ENCODE data around the gene KCNG3.

KCNG3 gene

GRCh38 chr2:42493468-42494354 is at the start of gene KCNG3:
Gene KCNG3 (minus strand): TSS chr2:42493982. CDS start chr2:42493501, 481 bp downstream.
- Histone ChIP-seq H3K9me3 (ENCODE audit: low read depth, low read length) (no peaks in the 10 kb centered on the region), H3K27ac (no peak within 1 kb of the TSS), H3K9ac (ENCODE audit: insufficient read length) (peak within 1 kb of the TSS; percentile 74), H3K4me3 (peak within 1 kb of the TSS; percentile 95), H3K36me3 (ENCODE audit: insufficient read depth, low read length) (no peaks in the 10 kb centered on the region)
- DNase-seq (ENCODE audit: low read depth, low spot score): no peak
- TF ChIP-seq POLR2AphosphoS5 (IDR thresholded peaks at IDR 0.05; ENCODE audit: borderline replicate concordance, low read depth, low read length) (peak; percentile 33; the same call in 1 of the 2 replicates), FOXP2 (optimal IDR thresholded peaks at IDR 0.05; ENCODE audit: control extremely low read depth, extremely low read length, insufficient read depth) (no peak)

GRCh38 chr2:42542871-42543270 is 49.1 kb upstream of the KCNG3 start:
- DNase-seq (ENCODE audit: low read depth, low spot score): no peak
- TF ChIP-seq POLR2AphosphoS5 (IDR thresholded peaks at IDR 0.05; ENCODE audit: borderline replicate concordance, low read depth, low read length) (no peak), FOXP2 (optimal IDR thresholded peaks at IDR 0.05; ENCODE audit: control extremely low read depth, extremely low read length, insufficient read depth) (no peak), EZH2 (IDR thresholded peaks at IDR 0.05) (no peak)
- H3K27ac ChIP-seq: no peak overlapping the region

GRCh38 chr2:42537493-42537892 is 43.7 kb upstream of the KCNG3 start:
- Histone ChIP-seq H3K27ac (no peak overlapping the region), H3K9me3 (ENCODE audit: low read depth, low read length) (no peaks in the 10 kb centered on the region), H3K36me3 (ENCODE audit: insufficient read depth, low read length) (no peaks in the 10 kb centered on the region), H3K4me3 (no peak overlapping the region), H3K9ac (ENCODE audit: insufficient read length) (no peak overlapping the region)
- no peak for DNase-seq (ENCODE audit: low read depth, low spot score)
- no peak for TF ChIP-seq POLR2AphosphoS5 (IDR thresholded peaks at IDR 0.05; ENCODE audit: borderline replicate concordance, low read depth, low read length)
- no peak for TF ChIP-seq FOXP2 (optimal IDR thresholded peaks at IDR 0.05; ENCODE audit: control extremely low read depth, extremely low read length, insufficient read depth)
- TF ChIP-seq EZH2 (IDR thresholded peaks at IDR 0.05): no peak

More at GRCh38 chr2:42542871-42543270, 49.1 kb upstream of the KCNG3 start:
- Histone ChIP-seq H3K9me3 (ENCODE audit: low read depth, low read length) (no peaks in the 10 kb centered on the region), H3K36me3 (ENCODE audit: insufficient read depth, low read length) (no peaks in the 10 kb centered on the region), H3K9ac (ENCODE audit: insufficient read length) (no peak overlapping the region), H3K4me3 (no peak overlapping the region)

GRCh38 chr2:42532397-42532796 is 38.6 kb upstream of the KCNG3 start:
- no peak overlapping the region for H3K27ac ChIP-seq
- no peaks in the 10 kb centered on the region for H3K9me3 ChIP-seq (ENCODE audit: low read depth, low read length)
- TF ChIP-seq FOXP2 (optimal IDR thresholded peaks at IDR 0.05; ENCODE audit: control extremely low read depth, extremely low read length, insufficient read depth): no peak
- no peak for TF ChIP-seq POLR2AphosphoS5 (IDR thresholded peaks at IDR 0.05; ENCODE audit: borderline replicate concordance, low read depth, low read length)
- TF ChIP-seq EZH2 (IDR thresholded peaks at IDR 0.05): no peak
- H3K36me3 ChIP-seq (ENCODE audit: insufficient read depth, low read length): no peaks in the 10 kb centered on the region
- no peak for DNase-seq (ENCODE audit: low read depth, low spot score)
- no peak overlapping the region for H3K4me3 ChIP-seq
- H3K9ac ChIP-seq (ENCODE audit: insufficient read length): no peak overlapping the region

GRCh38 chr2:42523341-42523740 is 29.6 kb upstream of the KCNG3 start:
- H3K9me3 ChIP-seq (ENCODE audit: low read depth, low read length): no peaks in the 10 kb centered on the region
- no peaks in the 10 kb centered on the region for H3K36me3 ChIP-seq (ENCODE audit: insufficient read depth, low read length)
- no peak overlapping the region for H3K27ac ChIP-seq
- H3K9ac ChIP-seq (ENCODE audit: insufficient read length): no peak overlapping the region
- no peak overlapping the region for H3K4me3 ChIP-seq
- TF ChIP-seq POLR2AphosphoS5 (IDR thresholded peaks at IDR 0.05; ENCODE audit: borderline replicate concordance, low read depth, low read length) (no peak), FOXP2 (optimal IDR thresholded peaks at IDR 0.05; ENCODE audit: control extremely low read depth, extremely low read length, insufficient read depth) (no peak)
- no peak for DNase-seq (ENCODE audit: low read depth, low spot score)

GRCh38 chr2:42522035-42522434 is 28.3 kb upstream of the KCNG3 start:
- TF ChIP-seq FOXP2 (optimal IDR thresholded peaks at IDR 0.05; ENCODE audit: control extremely low read depth, extremely low read length, insufficient read depth) (no peak), EZH2 (IDR thresholded peaks at IDR 0.05) (no peak), POLR2AphosphoS5 (IDR thresholded peaks at IDR 0.05; ENCODE audit: borderline replicate concordance, low read depth, low read length) (no peak)
- H3K9ac ChIP-seq (ENCODE audit: insufficient read length): no peak overlapping the region
- H3K27ac ChIP-seq: no peak overlapping the region
- DNase-seq (ENCODE audit: low read depth, low spot score): no peak
- no peaks in the 10 kb centered on the region for H3K36me3 ChIP-seq (ENCODE audit: insufficient read depth, low read length)
- H3K9me3 ChIP-seq (ENCODE audit: low read depth, low read length): no peaks in the 10 kb centered on the region
- H3K4me3 ChIP-seq: no peak overlapping the region

GRCh38 chr2:42519624-42520023 is 25.8 kb upstream of the KCNG3 start:
- no peak overlapping the region for H3K9ac ChIP-seq (ENCODE audit: insufficient read length)
- TF ChIP-seq POLR2AphosphoS5 (IDR thresholded peaks at IDR 0.05; ENCODE audit: borderline replicate concordance, low read depth, low read length): no peak
- no peak for TF ChIP-seq EZH2 (IDR thresholded peaks at IDR 0.05)
- TF ChIP-seq FOXP2 (optimal IDR thresholded peaks at IDR 0.05; ENCODE audit: control extremely low read depth, extremely low read length, insufficient read depth): no peak
- no peak for DNase-seq (ENCODE audit: low read depth, low spot score)
- H3K4me3 ChIP-seq: no peak overlapping the region
- H3K27ac ChIP-seq: no peak overlapping the region
- H3K9me3 ChIP-seq (ENCODE audit: low read depth, low read length): no peaks in the 10 kb centered on the region
- H3K36me3 ChIP-seq (ENCODE audit: insufficient read depth, low read length): no peaks in the 10 kb centered on the region

GRCh38 chr2:42516418-42516901 is 22.7 kb upstream of the KCNG3 start:
- H3K27ac ChIP-seq: no peak overlapping the region
- TF ChIP-seq EZH2 (IDR thresholded peaks at IDR 0.05) (no peak), FOXP2 (optimal IDR thresholded peaks at IDR 0.05; ENCODE audit: control extremely low read depth, extremely low read length, insufficient read depth) (no peak), POLR2AphosphoS5 (IDR thresholded peaks at IDR 0.05; ENCODE audit: borderline replicate concordance, low read depth, low read length) (no peak)

More at GRCh38 chr2:42516418-42516901, 22.7 kb upstream of the KCNG3 start:
- no peak overlapping the region for H3K9ac ChIP-seq (ENCODE audit: insufficient read length)
- H3K9me3 ChIP-seq (ENCODE audit: low read depth, low read length): no peaks in the 10 kb centered on the region
- no peaks in the 10 kb centered on the region for H3K36me3 ChIP-seq (ENCODE audit: insufficient read depth, low read length)
- no peak for DNase-seq (ENCODE audit: low read depth, low spot score)
- no peak overlapping the region for H3K4me3 ChIP-seq

Measured in SK-N-MC (cell line).